GM12891 (cell line): ENCODE measurements around the gene CXCL6.

Experiments used
- POLR2A ChIP-seq: IDR thresholded peaks from 2 replicates; pipeline ENCODE4 v1.6.1; 2011; ENCODE audit warnings: low read depth, low read length, control low read depth
- TAF1 ChIP-seq: IDR thresholded peaks from 2 replicates; pipeline ENCODE4 v1.6.1; 2011; ENCODE audit warnings: low read depth, low read length, control low read depth

- no peak for TF ChIP-seq POLR2A
- no peak for TF ChIP-seq TAF1
Observed at GRCh38 chr4:73870768-73871167, 34.3 kb downstream of the CXCL6 start.
